GM18951 (cell line): Measurements from ENCODE around the gene LAMB1.

Source experiments
- POLR2A ChIP-seq: IDR thresholded peaks from 4 replicates; pipeline ENCODE4 v1.6.1; 2011; ENCODE audit warnings: mild to moderate bottlenecking; ENCODE audit not compliant: insufficient read length, insufficient read depth; ENCODE audit errors: extremely low read depth
- in situ Hi-C: fragments of 300-500 bp; cut with MboI; formaldehyde crosslinking; loops from one replicate; pipeline ENCODE4 v1.12.0; 2022; ENCODE audit warnings: low sequenced_read_pairs, mixed read lengths, inconsistent platforms; ENCODE audit not compliant: unreplicated experiment

Gene LAMB1

DNA sequence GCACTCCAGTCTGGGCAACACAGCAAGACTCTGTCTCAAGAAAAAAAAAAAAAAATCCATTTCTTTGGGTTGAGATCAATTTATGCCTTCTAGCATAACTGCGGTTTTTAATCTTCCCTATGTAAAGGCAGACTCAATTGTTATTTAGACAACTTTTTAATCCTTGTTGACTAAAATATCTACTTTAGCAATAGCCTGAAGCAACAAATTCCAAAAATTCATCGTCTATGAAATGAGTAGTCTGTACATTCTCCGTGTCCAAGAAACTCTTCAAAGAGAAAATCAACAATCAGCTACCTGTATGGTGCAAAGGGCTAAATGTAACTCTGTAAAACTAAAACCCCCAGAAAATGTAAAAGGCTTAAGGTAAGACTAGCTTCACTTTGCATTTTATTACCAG, 22.8 kb downstream of the LAMB1 start:
- in situ Hi-C loops, result no loop called here
- no peak for TF ChIP-seq POLR2A

DNA sequence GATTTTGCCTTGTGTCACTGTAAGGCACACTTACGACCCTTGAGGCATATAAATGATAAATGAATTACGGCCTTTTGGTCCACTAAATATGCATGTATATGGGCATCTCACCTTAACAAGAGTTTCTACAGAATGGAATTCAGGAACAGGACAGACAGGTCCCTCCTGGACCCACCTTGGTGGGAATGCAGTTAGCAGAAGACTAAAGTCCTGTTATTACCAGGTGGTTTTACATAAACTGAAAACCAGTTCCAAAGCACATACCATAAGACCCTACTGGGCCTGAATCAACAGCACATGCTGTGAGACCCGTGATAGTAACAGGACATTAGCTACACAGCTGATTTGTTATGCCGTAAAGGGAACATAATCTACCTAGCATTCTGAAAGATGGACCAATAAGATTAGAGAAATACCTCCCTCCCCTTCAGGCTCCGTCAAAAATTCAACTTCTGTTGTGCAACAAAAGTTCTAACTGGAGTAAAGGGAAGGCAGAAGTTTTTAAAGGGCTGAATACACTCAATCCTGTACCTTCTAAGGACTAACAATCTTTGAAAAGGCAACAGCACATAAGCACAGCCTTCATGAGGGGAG, 24.0 kb downstream of the LAMB1 start:
- TF ChIP-seq POLR2A, result no peak
- in situ Hi-C loops, result no loop called here

DNA sequence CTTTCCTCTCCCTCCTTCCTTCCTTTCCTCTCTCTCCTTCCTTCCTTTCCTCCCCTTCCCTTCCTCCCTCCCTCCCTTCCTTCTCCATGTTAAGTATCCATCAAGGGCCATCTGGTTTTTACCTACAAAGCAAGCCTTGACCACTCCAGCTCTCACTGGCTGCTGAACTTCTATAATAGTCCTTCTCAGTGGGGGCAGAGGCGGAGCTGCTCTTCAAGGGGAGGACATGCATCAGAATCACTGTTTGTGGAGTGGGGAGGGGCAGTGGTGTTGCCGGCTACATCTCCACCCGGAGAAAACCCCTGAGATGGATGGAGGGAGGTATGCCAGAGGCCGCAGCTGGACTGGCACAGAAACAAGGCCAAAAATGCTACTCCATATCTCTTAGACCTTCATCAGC, 25.9 kb downstream of the LAMB1 start:
- TF ChIP-seq POLR2A, result no peak
- in situ Hi-C loops, result no loop called here

DNA sequence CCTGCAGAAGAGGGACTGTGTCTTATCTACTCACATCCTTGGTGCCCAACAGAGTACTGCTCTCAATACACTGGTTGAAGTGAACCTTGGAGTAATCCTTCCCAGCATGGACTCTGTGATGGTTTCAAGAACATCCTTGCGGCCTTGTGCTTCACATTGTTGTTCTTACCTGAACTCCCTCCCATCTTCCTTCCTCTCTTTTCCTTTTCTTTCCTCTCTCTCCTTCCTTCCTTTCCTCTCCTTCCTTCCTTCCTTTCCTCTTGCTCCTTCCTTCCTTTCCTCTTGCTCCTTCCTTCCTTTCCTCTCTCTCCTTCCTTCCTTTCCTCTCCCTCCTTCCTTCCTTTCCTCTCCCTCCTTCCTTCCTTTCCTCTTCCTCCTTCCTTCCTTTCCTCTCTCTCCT, 26.3 kb downstream of the LAMB1 start:
- in situ Hi-C loops, result no loop called here
- no peak for TF ChIP-seq POLR2A

DNA sequence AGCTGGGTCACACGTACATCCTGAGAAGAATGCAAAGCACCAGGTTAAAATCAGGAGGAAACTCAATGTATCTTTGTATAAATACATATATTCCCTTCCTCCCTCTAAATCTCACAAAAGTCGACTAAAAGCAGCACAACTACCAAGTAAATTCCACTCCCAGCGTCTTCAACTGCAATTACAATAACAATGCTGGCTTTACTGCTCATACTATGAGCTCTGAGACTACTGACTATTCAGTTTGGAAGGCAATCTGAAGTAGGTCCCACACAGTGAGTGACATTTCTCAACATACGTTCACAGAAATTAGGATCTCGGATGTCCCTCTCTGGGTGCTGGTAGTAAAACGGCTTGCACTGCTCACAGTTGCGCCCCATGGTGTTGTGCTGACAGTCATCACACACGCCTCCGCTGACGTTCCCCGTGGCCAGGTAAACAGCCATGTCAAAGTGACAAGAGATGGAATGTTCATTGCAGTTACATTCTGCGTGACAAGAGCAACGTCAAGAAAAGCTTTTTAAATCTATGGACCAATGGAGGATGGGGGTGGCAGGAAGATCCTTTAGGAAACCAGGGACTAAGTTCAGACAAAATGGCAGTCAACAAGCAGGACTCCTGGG, 27.5 kb downstream of the LAMB1 start:
- in situ Hi-C loops, result no loop called here
- no peak for TF ChIP-seq POLR2A

DNA sequence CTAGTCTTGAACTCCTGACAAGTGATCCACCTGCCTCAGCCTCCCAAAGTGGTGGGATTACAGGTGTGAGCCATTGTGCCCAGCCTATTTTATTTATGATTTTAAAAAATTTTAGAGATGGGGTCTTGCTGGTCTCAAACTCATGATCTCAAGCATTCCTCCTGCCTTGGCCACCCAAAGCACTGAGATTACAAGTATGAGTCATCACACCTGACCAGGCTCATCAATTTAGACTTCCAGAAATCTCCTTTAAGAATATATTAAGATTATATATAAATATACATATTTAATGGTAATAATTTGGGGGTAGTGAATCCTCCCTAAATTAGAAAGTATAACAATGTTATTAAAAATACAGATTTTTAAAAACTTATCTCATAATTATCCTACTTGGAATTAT, 29.1 kb downstream of the LAMB1 start:
- TF ChIP-seq POLR2A, result no peak
- in situ Hi-C loops, result no loop called here

DNA sequence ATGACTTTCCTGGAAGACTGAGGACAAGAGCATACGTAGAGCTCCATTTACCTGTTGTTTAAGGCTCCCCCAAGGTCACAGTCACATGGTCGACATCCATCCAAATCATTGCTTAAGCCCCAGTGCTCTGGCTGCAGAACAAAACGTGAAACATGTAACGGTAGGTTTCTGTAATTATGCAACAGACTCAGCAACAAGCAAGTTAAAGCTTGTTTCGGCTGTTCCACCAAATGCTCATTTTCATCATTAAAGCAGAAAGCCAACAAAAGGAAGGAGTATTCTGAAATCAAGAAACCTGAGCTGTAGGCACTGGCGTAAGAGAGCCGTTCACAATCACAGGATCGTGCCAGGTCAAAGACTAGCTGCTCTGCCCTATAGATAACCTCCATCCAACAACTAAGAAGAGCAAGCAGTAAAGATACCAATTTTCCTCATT, 30.0 kb downstream of the LAMB1 start:
- TF ChIP-seq POLR2A, result no peak
- in situ Hi-C loops, result no loop called here

DNA sequence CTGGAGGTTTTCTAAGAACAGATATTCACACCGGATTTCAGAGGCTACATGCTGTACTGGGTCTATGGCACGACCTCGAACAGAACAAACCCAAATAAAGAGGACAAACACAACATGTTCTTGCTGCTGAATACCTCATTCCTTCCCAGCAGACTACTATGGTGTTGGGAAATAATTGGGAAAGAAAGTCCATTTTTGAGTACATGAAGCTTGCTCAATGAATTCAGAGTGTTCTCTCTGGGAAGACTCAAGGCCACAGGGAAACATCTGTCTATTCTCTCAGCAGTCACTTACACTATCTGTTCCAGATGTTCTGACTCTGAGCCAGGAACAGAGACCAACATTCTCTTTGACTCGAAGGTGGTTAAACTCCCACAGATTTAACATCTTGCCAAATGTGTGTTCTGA, 30.9 kb downstream of the LAMB1 start:
- in situ Hi-C loops, result no loop called here
- no peak for TF ChIP-seq POLR2A

DNA sequence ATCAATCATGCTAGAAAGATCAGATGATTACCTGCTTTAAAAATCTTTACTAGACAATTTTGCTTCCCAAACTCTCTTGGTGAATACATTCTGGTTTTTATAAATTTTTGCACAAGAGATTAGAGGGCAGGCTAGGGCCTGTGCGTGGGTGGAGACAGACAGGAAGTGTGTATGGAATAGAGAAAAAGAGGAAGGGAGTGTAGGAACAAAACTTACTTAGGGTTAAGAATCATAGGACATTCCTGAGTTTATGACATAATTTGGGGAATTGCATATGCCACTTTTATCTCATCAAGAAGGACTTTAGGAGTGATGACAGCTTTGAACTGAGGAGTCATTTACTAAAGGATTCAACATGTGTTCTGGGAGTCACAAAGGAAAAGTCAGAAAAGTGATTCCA, 31.3 kb downstream of the LAMB1 start:
- TF ChIP-seq POLR2A, result no peak
- in situ Hi-C loops, result no loop called here

DNA sequence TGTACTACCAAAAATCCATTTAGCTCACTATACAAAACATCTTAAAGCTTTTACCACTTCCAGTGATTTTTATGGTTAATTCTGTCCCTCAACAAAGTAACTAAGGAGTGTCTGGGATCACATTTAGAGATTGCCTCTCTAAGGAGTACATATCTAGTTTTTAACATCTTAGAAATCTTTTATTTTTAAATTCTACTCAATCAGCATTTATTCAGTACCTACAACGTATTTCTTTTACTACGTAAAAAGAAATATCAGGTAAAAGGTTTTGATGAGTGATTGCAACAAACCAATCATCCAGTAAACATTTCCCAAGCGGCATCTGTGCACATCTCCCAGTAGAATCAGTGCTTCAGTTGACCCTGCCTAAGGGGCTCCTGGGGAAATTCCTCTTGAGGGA, 31.9 kb downstream of the LAMB1 start:
- in situ Hi-C loops, result no loop called here
- no peak for TF ChIP-seq POLR2A

DNA sequence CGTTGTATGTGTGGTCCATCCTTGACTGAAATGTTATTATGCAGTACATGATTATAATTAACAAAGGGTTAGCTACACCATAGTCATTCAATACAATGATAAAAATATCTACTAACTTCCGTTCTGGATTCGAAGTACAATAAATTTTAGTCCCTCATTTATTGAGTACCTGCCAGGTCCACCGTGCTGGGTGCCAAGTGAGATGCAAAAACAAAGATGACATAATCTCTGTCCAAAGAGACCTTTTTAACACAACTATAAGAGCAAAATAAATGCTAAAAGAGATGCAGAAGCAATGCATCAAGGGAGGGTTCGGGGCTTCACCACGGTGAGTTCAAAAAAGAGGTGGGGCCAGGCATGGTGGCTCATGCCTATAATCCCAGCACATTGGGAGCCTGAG, 33.1 kb downstream of the LAMB1 start:
- in situ Hi-C loops, result no loop called here

DNA sequence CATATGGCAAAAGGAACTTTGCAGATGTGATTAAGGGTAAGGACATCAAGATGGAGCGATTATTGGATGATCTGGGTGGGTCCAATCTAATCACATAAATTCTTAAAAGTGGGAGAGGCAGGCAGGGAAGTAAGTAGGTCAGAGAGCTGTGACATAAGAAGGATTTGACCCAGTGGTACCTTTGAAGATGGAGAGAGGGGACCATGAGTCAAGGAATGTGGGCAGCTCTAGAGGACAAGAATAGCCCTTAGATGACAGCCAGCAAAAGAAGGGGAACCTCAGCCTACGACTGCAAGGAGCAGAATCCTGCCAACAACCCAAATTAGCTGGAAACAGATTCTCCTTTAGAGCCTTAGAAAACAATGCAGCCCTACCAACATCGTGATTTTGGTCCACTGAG, 34.5 kb downstream of the LAMB1 start:
- in situ Hi-C loops, result no loop called here
- no peak for TF ChIP-seq POLR2A

More for the DNA sequence above, 33.1 kb downstream of the LAMB1 start:
- no peak for TF ChIP-seq POLR2A

DNA sequence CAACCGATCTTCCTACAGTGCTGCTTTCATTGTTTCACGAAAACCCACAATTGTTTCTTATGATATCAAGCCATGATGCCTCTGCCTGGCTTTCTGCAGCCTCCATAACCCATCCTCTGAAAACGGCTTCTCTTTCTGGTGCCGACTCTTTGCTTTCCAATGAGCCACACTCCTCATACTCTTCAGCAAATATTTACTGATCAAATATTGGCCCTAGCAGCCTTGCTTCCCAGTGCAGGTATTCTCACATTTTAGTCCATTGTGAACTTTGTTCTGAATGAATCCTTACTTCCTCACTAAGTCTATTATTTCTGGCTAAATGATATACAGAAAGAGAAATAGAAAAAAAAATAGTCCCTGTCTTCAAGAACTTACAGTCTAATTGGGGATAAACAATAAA, 35.5 kb downstream of the LAMB1 start:
- no peak for TF ChIP-seq POLR2A
- in situ Hi-C loops, result no loop called here

DNA sequence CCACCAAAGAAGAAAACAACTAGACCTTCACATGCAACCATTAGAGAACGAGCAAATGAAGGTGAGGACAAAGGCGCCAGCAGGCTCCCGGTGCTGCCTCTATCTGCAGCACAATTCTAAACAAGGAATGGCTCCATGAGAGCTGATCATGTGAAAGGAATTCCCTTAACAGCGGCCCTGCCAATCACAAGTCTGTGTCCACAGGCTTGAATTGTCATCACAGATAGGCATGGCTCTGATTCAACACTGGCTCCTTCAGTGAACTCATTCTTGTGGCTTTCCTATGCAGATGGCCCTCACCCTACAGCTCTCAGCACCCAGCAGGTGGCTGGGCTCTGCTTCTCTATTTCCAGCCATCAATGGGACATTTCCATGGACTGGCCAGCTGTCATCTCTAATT, 36.2 kb downstream of the LAMB1 start:
- TF ChIP-seq POLR2A, result no peak
- in situ Hi-C loops, result no loop called here
